GM10266 (cell line): ENCODE results near the gene SURF1.
A peak's percentile ranks its signal among the peaks of the same experiment; 100 is the strongest.

ENCODE experiments used
- DNase-seq: peaks from one replicate; pipeline ENCODE4 v3.0.0; 2012; ENCODE audit errors: extremely low spot score
- TF ChIP-seq, protein P1 (sequence below): IDR thresholded peaks from 2 replicates; pipeline ENCODE4 v1.5.1; 2012; ENCODE audit warnings: mild to moderate bottlenecking, low read depth; ENCODE audit not compliant: control insufficient read depth, insufficient read depth; ENCODE audit errors: missing control alignments

SURF1 gene

DNA sequence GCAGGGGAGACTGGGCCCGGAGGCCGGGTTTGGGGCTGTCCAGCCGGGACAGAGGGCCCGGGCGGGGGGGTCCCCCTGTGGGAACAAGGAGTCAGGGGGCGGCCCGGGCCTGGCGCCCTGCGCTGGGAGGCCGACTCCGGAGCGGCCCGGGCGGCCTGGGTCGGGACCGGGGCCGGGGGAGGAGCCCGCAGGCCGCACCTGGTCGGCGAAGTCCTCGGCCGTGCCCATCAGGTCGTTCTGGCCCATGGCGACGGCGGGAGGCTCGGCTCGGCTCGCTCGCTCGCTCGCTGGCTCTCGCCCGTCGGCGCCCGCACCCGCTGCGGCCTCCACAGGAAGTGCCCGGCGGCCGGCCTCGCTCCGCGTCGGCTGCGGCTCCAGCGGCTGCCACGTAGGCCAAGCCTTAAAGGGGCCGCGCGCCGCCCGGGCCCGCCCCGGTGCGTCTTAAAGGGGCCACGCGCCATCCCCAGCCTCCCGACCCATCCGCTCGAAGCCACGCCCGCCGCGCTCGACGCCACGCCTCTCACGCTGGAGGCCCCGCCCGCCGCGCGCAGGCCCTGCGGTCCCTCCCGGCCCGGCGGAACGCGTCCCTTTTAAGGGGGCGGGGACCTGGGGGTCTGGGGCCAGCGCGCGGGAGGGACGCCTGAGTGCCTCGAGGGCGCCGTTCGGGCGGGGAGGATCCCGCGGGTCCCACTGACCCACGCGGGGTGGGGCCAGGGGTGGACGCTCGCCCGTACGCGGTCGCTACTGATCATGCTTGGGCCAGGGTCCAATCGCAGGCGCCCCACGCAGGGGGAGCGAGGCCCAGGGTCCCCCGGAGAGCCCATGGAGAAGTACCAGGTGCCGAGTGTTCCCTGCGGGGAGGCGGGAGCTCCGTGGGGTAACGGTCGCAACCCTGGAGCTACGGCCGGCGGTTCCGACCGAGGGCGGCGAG is 19.7 kb upstream of the SURF1 start, which contains the start of the genes STKLD1 and SURF4:
Gene STKLD1 (plus strand): TSS at position 643 of the 931 bp plus-strand sequence. CDS start 108 bp downstream, at position 751.
Gene SURF4 (minus strand): TSS at position 337 of the 931 bp plus-strand sequence. CDS start 91 bp downstream, at position 246.
- TF ChIP-seq, protein P1, sequence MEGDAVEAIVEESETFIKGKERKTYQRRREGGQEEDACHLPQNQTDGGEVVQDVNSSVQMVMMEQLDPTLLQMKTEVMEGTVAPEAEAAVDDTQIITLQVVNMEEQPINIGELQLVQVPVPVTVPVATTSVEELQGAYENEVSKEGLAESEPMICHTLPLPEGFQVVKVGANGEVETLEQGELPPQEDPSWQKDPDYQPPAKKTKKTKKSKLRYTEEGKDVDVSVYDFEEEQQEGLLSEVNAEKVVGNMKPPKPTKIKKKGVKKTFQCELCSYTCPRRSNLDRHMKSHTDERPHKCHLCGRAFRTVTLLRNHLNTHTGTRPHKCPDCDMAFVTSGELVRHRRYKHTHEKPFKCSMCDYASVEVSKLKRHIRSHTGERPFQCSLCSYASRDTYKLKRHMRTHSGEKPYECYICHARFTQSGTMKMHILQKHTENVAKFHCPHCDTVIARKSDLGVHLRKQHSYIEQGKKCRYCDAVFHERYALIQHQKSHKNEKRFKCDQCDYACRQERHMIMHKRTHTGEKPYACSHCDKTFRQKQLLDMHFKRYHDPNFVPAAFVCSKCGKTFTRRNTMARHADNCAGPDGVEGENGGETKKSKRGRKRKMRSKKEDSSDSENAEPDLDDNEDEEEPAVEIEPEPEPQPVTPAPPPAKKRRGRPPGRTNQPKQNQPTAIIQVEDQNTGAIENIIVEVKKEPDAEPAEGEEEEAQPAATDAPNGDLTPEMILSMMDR: no peak
- peak; percentile 100 for DNase-seq

DNA sequence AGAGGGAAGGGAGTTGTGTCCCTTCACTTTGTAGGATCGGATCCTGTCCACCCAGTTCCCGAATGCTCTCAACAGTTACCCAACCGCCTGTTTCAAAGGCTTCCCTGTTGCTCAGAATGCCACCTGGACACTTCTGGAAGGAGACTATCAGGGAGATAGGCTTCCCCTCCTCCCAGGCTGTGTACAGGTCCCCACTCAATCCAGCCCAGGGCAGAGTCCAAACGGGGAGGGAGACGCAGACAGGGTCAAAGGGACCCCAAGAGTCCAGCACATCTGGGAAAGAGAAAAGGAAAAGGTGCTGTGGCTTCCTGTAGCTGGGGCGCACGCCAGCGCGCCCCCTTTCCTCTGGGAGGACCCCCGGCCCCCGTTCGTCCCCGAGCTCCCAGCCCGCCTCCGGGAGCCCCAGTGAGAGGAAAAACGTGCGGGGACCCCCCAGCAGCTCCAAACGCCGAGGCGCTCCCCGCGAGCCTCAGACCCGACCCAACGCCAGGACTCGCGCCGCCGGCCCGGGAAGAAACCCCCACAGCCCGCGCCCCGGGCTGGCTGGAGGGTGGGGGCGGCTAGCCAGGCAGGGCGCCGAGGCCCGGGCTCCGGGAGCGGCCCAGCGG is 18.9 kb upstream of the SURF1 start:
- TF ChIP-seq, protein P1: peak; percentile 33
- DNase-seq: peak; percentile 76

- no peak for DNase-seq
- TF ChIP-seq, protein P1: no peak
Observed at GRCh38 chr9:133374612-133375115, 18.4 kb upstream of the SURF1 start.

DNA sequence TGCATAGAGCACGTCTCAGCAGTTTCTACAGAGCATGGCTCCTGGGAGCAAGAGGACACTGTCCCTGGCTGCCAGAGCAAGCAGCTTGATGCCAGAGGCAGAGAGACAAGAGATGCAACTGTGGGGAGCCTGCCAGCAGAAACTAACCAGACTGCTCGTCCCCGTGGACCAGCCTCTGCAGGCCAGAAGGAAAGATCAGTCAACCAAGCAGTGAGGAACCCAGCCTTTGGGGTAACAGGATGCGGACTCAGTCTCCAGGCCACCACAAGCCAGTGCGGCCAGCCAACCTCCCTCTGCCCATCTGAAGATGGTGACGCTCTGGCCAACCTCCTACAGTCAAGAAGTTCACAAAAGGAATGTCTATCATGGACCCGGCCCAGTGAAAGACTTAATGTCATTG is 15.9 kb upstream of the SURF1 start:
- TF ChIP-seq, protein P1: no peak
- DNase-seq: no peak

DNA sequence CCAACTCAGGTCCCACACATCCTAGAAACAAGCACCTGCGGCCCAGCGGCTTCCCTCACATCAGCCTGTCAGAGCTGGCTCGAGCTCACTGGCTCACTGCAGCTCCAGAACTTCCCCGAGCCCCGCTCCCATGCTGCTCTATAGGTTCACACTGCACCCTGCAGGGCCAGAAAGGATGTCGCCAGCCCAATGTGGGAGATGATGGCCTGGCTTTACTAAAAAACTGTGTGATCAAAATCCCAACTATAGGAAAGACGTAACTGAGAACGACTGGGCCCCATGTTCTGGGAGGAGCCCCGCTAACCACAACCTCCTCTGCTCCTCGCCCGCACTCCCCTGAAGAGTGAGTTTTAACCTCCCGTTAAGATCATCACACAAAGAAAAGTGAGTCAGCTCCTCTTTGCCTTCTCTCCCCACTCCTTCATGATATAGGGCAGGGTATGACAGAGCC is 15.0 kb upstream of the SURF1 start:
- no peak for DNase-seq
- TF ChIP-seq, protein P1: no peak

- DNase-seq: no peak
- TF ChIP-seq, protein P1: no peak
Observed at GRCh38 chr9:133370685-133371084, 14.4 kb upstream of the SURF1 start.
